GM21447 (cell line): ENCODE results near the gene INSC.
"Not testable (repeated sequence)": the region's sequence is repeated elsewhere in the genome, so short reads cannot be mapped to it uniquely, and the experiment has no call there.

Source experiments
- ATAC-seq: cut with Tn5 transposase; IDR thresholded peaks from one replicate; pipeline ENCODE4 v1.9.1; 2021; ENCODE audit not compliant: unreplicated experiment

The INSC gene, protein sequence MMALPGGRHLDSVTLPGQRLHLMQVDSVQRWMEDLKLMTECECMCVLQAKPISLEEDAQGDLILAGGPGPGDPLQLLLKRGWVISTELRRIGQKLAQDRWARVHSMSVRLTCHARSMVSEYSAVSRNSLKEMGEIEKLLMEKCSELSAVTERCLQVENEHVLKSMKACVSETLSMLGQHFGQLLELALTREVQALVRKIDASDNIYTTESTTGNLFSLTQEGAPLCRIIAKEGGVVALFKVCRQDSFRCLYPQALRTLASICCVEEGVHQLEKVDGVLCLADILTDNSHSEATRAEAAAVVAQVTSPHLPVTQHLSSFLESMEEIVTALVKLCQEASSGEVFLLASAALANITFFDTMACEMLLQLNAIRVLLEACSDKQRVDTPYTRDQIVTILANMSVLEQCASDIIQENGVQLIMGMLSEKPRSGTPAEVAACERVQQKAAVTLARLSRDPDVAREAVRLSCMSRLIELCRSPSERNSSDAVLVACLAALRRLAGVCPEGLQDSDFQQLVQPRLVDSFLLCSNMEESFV

DNA sequence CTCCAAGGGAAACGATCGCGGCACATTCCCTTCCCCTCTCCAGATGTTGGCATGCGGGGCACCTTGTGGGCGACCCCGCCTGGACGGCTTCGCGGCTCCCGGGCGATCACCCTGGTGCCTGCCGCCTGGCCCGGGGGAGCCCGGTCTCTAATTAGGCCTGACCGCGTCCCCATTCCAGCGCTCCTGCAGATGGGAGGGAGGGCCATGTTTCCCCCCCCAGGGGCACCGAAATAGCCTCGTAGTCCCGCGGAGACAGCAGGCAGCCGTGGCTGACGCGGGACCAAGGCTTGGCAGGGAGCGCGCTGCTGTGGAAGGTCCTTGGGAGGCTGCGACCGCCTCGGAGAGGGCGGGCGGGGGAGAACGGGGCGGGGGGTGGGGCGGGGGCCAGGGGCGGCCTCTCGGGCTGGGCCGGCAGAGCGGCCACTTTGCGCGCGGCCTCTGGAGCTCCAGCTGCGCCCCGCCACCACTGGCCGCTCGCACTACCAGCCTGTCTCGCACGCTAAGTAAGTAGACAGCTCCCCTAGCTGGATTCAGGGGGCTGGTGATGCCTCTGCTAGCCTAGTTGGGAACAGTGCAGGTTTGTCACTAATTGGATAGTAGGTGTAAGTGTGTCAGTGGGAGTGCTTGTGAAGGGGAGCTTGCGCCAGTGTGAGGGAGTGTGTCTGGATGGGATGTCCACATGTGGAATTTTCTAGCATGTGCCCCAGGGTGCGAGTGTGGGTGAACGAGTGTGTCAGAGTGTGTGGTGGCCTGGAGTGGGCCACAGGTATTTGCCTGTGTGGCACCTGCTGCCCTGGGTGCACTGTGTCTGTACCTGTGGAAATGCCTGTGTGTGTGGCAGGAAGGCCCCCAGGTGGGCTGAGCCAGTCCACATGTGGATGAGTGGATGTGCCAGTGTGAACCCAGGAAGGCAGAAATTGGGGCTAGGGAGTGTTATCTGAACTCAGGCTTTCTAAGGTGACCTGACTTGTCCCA is at the start of gene INSC:
Gene INSC, plus strand, starts transcription at position 423 of the 975 bp plus-strand sequence. CDS start 34,252 bp downstream, outside the sequence.
- no peak for ATAC-seq

DNA sequence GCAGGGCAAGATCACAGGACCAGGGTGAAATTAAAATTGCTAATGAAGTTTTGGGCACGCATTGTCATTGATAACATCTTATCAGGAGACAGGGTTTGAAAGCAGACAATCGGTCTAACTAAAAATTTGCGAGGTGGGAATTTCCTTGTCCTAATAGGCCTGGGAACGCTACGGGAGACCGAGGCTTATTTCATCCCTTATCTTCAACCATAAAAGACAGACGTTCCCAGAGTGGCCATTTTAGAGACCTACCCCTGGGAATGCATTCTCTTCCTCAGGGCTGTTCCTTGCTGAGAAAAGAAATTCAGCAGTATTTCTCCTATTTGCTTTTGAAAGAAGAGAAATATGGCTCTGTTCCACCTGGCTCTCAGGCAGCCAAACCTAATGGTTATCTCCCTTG is 45.0 kb upstream of the INSC start:
- ATAC-seq: not testable (repeated sequence)

DNA sequence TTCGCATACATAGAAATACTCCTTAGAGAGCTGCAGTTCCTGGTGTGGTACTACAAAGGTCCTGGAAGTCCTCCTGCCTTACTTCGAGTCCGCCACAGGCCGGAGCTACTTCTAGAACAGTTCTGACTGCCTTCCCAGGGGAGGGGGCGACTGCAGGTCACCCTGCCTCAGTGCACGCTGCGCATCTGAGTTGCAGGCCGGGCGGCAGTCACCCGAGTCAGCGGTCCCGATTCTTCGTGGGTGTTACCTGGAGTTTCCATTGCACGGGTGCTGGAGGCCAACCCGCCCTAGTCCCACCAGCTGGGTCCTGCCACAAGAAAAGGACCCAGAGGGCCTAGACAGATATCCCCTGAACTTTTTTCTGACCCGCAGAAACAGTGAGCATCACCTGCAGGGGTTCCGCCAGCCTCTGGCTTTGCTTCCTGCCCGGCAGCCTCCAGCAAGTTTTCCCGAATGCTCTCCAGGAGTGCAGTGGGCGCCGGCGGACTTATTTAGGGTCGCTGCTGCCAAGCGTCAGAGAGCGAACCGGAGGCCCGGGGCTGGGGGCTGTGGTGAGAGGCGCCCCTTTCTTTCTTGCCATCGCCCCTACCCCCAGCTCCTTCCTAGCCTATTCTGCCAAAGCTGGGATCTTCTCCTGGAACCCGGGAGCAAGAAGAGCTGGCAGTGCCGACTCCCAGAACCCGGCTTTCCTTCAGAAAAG is 43.0 kb upstream of the INSC start:
- no peak for ATAC-seq

DNA sequence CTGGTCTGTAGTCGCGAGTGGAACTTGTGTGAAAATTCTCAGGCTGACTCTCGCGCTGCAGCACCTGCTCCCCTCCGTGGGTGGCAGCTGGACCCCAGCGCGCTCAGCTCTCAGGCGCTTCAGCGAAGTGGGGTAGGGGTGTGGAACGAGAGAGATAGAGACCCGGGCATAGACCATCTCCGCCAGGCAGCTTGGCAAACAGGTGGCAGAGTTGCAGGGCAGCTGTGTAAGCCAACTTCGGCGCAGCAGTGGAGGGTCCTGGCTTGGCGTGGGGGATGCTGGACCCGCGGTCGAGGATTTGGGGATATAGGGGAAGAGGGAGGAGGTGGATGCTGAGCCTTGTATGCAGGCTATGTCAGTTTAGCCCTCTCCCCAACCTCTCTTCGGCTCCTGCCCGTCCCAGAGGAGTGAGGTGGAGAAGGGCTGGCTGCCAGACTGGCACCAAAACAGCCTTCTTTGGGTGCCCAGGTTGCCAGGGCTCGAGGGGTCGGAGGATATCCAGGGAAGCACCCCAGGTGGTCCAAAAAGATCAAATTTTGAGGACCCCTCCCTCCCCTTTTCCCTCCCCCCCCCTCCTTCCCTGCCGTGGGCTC is 42.1 kb upstream of the INSC start:
- ATAC-seq: no peak

DNA sequence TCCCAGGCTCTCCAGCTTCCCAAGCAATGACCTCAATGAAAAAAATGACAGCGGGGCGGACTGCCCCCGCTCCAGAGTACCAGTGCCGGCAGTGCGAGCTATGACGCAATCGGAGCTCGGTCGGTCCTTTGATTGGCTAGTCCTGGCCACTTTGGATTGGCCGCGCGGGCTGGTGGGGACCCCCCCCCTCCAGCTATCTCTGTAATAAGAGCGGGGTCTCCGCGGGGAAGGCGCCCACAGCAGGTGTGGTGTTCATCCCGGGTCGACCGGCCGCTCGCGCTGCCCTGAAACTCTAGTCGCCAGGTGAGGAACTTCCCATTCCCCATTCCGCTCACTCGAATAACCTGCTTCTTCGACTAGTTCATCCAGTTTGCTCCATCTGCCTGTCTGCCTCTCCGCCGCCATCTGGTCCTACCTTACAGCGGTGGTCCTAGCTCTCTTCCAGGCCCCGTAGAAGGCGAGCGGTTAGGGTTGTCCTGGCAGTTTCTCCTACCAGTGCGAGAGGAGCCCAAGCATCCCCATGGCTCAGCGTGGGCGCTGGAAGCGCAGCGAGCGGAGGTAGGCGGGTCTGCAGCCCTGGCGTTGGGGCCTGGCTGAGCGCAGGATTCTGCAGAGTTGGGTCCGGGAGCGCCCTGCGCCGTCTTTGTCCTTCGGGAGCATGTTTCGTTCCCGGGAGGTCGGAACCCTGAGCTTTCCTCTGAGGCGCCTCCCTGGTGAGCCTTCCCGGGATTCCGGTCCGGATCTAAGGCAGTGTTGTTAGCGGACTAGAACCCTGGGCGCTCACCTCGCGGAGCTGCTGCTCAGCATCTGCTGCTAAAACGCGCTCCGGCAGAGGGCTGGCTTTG is 41.1 kb upstream of the INSC start, which contains the start of gene CALCB:
Gene CALCB, plus strand, starts transcription at position 233 of the 845 bp plus-strand sequence. CDS start 1,126 bp downstream, outside the sequence.
- ATAC-seq: no peak

DNA sequence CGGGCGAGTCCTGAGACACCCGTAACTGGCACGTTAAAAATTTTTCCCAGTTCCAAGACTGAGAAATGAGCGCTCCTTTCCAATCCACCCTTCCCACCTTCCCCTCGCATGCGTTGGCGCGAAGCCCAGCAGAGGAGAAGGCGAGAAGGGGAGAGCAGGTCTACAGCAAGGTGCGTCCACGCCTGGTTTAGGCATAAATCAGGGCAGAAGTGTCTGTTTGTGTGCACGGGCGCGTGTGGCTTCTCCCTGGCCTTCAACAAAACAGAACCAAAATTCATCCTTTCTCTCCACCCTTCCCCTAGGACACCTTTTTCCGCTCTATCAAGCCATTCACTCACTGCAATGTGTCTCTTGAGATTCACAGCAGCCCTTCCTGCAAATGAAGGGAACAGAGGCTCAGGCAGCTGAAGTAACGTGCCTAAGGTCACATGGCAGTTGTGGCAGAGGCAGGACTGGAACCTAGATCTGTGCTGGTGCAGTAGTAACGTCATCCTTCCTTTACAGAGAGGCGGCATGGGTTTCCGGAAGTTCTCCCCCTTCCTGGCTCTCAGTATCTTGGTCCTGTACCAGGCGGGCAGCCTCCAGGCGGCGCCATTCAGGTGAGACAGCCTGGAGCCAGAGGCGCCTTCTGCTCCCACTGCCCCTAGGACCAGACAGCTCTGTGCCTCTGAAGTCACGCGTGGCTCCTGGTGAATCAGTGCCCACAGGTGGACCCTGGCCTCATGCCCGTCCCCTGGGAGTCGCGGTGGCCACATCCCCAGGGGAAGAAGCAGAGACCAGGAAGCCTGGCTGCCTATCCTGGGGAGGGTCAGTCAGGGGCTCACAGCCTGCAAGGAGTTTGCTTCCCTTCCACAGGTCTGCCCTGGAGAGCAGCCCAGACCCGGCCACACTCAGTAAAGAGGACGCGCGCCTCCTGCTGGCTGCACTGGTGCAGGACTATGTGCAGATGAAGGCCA is 40.2 kb upstream of the INSC start:
- peak; percentile 96 for ATAC-seq

DNA sequence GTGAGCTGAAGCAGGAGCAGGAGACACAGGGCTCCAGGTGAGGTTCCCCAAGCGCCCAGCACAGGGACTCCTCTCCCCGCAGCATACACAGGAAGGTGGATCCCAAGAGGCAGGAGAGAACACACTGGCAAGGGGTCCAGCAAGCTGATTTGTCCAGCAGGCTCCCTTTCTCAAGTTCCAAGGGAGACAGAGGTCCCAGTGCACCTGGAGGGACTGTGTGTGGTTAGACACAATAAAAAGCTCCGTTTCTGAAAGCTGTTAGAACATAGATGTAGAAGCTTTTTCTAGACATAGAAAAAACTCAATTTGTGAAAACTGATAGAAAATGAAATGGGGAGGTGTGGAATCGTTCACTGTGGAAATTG is 39.6 kb upstream of the INSC start:
- ATAC-seq: no peak

DNA sequence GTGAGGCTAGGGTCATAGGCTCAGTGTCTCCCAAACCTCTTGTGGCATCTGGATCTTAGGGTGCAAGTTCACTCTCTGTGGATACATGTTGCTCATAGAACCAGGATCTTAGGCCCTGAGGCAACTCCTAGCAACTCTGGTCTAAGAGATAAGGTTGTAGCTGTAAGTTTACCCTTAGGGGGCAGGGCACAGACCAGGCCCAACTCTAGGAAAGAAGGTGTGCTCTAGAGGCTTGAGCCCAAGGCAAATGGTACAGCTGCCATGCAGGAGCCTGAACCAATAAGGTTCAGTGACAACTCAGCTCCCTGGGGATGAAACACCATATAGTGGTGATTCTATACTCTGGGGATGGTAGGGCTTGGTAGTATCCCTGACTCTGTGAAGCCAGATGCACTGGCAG is 23.5 kb upstream of the INSC start:
- ATAC-seq: no peak

DNA sequence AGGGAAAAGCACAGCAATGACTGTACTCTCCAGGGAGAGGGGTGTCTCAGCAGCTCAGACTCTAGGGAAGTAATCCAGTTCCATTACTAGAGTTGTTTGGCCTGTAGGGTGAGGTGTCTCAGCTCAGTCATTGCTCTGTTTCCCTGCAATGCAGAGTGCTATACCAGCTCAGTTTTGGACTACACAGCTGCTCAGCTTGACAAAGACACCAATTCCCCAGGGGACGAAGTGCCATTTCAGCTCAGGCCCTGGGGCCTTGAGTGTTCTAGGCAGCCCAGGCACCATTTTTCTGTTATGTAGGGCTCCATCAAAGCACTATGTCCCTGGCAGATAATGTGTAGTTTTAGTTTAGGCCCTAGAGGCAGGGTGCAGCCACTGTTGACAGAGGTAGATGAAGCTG is 23.1 kb upstream of the INSC start:
- no peak for ATAC-seq

DNA sequence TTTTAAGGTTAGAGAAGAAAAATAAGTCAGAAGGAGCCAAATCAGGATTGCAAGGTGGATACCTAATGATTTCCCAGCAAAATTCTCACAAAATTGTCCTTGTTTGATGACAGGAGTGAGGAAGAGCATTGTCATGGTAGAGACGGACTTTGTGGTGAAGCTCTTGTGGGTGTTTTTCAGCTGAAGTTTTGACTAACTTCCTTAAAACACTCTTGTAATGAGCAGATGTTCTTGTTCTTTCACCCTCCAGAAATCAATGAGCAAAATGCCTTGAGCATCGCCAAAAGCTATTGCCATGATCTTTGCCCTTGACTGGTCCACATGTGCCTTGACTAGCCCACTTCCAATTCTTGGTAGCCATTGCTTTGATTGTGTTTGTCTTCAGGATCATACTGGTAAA is 21.3 kb upstream of the INSC start:
- no peak for ATAC-seq

DNA sequence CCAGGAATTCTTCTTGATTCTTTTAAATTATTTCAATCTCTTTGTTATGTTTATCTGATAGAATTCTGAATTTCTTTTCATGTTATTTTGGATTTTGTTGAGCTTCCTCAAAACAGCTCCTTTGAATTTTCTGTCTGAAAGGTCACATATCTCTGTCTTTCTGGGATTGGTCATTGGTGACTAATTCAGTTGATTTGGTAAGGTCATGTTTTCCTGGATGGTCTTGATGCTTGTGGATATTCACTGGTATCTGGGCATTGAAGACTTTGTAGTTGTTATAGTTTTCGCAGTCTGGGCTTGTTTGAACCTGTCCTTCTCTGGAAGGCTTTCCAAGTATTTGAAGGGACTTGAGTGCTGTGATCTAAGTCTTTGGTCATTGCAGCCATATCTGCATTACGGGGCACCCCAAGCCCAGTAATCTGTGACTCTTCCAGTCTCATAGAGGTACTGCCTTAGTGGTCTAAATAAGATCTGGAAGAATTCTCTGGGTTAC is 18.9 kb upstream of the INSC start:
- no peak for ATAC-seq

DNA sequence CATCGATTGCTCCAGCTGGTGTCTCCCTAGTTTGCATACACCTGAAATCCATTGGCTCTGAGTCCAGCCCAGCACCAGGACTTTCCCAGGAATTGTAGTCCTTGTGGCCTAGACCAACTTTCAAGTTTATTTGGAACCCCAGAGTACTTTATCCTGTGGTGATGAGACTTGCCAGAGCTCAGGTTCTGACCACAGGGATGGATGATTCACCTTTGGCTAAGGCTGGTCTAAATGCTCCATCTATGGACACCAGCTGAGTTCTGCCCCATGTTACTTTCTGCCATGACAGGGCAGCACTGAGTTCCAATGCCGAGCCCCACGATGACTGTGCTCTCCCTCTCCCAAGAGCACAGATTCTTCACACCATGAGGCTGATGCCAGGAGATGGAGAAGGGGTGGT is 17.3 kb upstream of the INSC start:
- no peak for ATAC-seq

DNA sequence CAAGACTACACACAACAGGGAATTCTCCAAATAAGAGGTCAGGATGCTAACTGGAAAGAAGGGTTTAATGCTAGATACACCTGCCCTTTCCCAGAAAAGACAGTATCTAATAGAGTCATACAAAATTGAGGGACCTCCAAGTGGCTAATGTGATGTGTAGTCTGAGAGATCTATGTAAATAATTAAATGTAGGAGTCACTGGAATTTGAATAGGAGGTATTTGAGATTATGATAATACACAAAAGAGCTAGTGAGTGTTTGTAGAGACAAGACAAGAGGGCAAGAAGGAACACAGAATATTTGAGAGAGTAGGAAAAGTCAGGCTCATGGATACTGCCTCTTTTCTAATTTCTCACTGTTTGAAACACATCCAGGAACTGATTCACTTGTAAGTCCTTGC is 15.5 kb upstream of the INSC start:
- no peak for ATAC-seq

DNA sequence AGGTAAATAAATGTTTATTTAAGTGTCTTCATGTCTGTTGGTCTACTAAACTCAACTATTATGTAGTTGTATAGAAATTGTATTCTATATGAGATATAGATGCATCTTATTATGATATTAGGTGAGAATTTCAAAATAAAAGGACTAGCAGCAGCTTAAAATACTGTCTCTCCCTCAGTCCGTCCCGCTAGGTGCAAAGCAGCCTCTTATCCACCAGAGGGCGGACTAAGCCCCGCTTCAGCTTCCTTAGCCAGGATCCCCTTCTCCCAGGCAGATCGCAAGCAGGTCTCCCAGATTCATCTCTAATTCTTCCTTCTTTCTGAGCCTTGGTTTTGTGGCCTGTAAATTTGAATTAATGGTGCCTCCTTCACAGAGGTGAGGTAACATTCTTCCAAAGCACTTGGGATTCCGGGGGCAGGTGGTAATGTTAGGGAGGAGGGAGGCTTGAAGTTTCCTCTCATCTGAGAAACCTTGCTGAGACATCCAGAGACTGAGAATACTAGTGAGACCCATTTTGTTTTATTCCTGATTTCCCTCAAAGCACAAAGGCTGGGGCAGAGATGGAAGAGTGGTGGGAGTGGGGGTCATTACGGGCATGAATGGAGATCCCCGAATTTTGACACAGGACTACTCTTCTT is 13.5 kb upstream of the INSC start:
- peak; percentile 82 for ATAC-seq

DNA sequence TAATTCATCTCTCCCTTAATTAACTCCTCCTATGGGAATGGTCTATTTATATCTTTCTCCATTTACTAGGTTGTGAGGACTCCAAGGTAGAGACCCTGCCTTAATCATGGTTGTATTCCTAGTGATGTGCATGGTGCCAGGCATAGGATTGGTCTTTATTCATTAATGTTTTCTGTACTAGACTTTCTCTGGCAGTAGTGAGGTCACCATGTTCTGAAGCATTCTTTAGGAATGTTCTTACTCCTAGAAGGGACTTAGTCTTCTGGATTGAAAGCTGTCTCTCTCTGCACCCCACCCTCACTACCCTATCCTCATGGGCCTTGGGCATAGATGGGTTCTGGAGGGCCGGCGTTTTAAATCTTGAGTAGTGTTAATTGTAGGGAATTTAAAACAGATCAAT is 10.6 kb upstream of the INSC start:
- no peak for ATAC-seq

DNA sequence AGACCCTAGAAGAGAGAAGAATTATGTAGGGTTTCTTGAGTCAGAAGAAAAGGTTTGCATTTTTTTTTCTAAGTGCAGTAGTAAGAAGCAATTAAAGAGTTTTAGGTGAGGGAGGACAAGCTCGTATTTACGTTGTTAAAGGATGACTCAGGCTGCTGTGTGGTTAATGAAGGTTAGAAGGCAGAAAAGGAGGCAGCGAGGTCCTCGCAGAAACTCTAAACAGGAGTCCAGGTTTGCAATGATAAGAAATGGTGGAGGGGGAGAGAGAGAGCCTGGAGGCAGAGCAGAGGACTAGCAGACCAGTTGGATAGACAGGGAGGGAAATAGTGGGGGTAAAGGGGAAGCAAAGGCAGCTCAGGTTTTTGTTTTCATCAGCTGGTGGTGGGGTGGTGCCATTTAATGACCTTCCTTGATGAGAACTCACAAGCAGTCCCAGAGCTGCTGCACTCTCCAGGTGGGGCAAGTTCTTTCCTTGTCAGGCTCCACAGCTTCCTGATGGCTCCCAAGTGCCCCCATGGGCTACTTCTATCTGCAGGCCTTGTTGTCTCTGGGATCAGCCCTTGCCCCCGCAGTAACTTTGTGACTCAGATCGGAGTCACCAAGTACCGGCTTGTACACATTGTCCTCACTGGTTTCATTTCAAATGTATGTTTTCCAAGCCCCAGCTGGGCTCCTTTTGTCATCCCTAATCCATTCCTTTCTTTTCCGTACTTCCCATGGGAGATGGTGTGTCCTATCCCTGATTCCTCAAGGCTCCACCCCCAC is 8.3 kb upstream of the INSC start:
- ATAC-seq: no peak
